PC-9 (cell line): Measurements from ENCODE around the gene CTCF. TPM values are rescaled to one million over a fixed set of nuclear protein-coding genes. Genes with fewer than 3 reads are reported as not detected.
"Not testable (repeated sequence)": the region's sequence is repeated elsewhere in the genome, so short reads cannot be mapped to it uniquely, and the experiment has no call there.

Experiments
- BruUV-seq: library from RNA; stranded (reverse); fragments of 400-500 nt; replicated peaks from 2 replicates; lab custom pipeline; 2021; lab: Mats Ljungman, UMichigan
- CTCF ChIA-PET: fragments of 300-600 bp; sonication (Branson Sonifier 250); formaldehyde crosslinking; loops from one replicate; lab custom pipeline; 2022; ENCODE audit warnings: antibody characterized with exemption; lab: Charles Lee
- POLR2A ChIA-PET: fragments of 300-600 bp; sonication (Branson Sonifier 250); formaldehyde crosslinking; loops from one replicate; lab custom pipeline; 2022; ENCODE audit warnings: antibody characterized with exemption; ENCODE audit not compliant: unreplicated experiment; lab: Charles Lee
- DNase-seq, 2 experiments: peaks; one replicate each; pipeline versions ENCODE4 v3.0.0 to v3.0.0-alpha.2; 2015 to 2022; ENCODE audit warnings: mixed read lengths in 1 of 2
- H2AFZ ChIP-seq: fragments of 200-600 bp; sonication (generic); 2 replicates; pipeline ENCODE4 v1.8.1; 2017; ENCODE audit warnings: antibody characterized with exemption
- H3F3A ChIP-seq: fragments of 200-600 bp; sonication (generic); 2 replicates; pipeline ENCODE4 v1.8.1; 2017; ENCODE audit warnings: antibody characterized with exemption, mild to moderate bottlenecking, low read depth; ENCODE audit not compliant: insufficient read depth
- H3K27ac ChIP-seq: fragments of 200-600 bp; sonication (generic); 2 replicates; pipeline ENCODE4 v1.6.1; 2016; ENCODE audit warnings: mixed run types
- H3K27me3 ChIP-seq: fragments of 200-600 bp; sonication (generic); 2 replicates; pipeline ENCODE4 v1.6.1; 2016; ENCODE audit warnings: low read depth, mixed run types; ENCODE audit not compliant: insufficient read depth
- H3K36me3 ChIP-seq: fragments of 200-600 bp; sonication (generic); 2 replicates; pipeline ENCODE4 v1.6.1; 2016; ENCODE audit warnings: low read depth, mixed run types
- H3K4me1 ChIP-seq: fragments of 200-600 bp; sonication (generic); replicated peaks from 2 replicates; pipeline ENCODE4 v1.6.1; 2016; ENCODE audit warnings: mixed run types; ENCODE audit not compliant: insufficient read depth
- H3K4me2 ChIP-seq: fragments of 200-600 bp; sonication (generic); 2 replicates; pipeline ENCODE4 v1.6.1; 2017; ENCODE audit warnings: mixed run types
- H3K4me3 ChIP-seq: fragments of 200-600 bp; sonication (generic); 2 replicates; pipeline ENCODE4 v1.6.1; 2016; ENCODE audit warnings: mixed run types
- H3K79me2 ChIP-seq: fragments of 200-600 bp; sonication (generic); 2 replicates; pipeline ENCODE4 v1.6.1; 2017; ENCODE audit warnings: low read depth, mixed run types
- H3K9me2 ChIP-seq: fragments of 200-600 bp; sonication (generic); 2 replicates; pipeline ENCODE4 v1.8.1; 2017; ENCODE audit warnings: mild to moderate bottlenecking; ENCODE audit not compliant: insufficient read depth
- H3K9me3 ChIP-seq: fragments of 200-600 bp; sonication (generic); 2 replicates; pipeline ENCODE4 v1.8.1; 2016; ENCODE audit warnings: low read depth; ENCODE audit not compliant: insufficient read depth
- H4K20me1 ChIP-seq: fragments of 200-600 bp; sonication (generic); 2 replicates; pipeline ENCODE4 v1.8.1; 2017; ENCODE audit not compliant: insufficient read depth
- CTCF ChIP-seq: fragments of 200-600 bp; sonication (generic); conservative IDR thresholded peaks from 2 replicates; pipeline ENCODE4 v1.6.1; 2017; ENCODE audit warnings: mixed run types, antibody characterized with exemption, mild to moderate bottlenecking, moderate library complexity
- EZH2 ChIP-seq: fragments of 200-600 bp; sonication (generic); IDR thresholded peaks from 2 replicates; pipeline ENCODE4 v1.8.0; 2017; ENCODE audit warnings: antibody characterized with exemption, low read depth
- intact Hi-C: fragments of 100-400 bp; cut with micrococcal nuclease; formaldehyde crosslinking; loops from one replicate; pipeline ENCODE4 v1.10.0; 2022; ENCODE audit not compliant: unreplicated experiment
- total RNA-seq: library from RNA; stranded (reverse); gene quantifications from 2 replicates; pipeline ENCODE4 v1.2.3, GENCODE V29; 2021

Gene CTCF
- total RNA-seq, 1 experiment from 2014 or later, result 39.0 TPM

GRCh38 chr16:67531247-67531646 is 31.1 kb upstream of the CTCF start:
- ChIA-PET CTCF (interaction anchor here (0.7 to 1.4 kb wide), 2 partner anchors 10 to 41 kb away, joined by 5 to 6 read pairs; no protein-coding TSS in a partner anchor), POLR2A (interaction anchor here (0.6 kb wide), 1 partner anchor 430 kb away, joined by 3 read pairs; no protein-coding TSS in a partner anchor)
- peaks cover 30% of the 10 kb centered on the region for H3K4me1 ChIP-seq
- H3K9me2 ChIP-seq, result no peaks in the 10 kb centered on the region
- peak overlapping the region; percentile 92; the same call in 1 of the 2 replicates for H3K4me2 ChIP-seq
- BruUV-seq, result no TSS peak
- intact Hi-C loops, result no loop called here
- H3F3A ChIP-seq, result peaks cover 37% of the 10 kb centered on the region
- H3K36me3 ChIP-seq, result no peaks in the 10 kb centered on the region
- no peak overlapping the region for H3K27ac ChIP-seq
- no peak overlapping the region for H3K4me3 ChIP-seq
- DNase-seq, result no peak
- H2AFZ ChIP-seq, result no peak overlapping the region
- peaks cover 35% of the 10 kb centered on the region for H3K79me2 ChIP-seq
- H3K9me3 ChIP-seq, result no peaks in the 10 kb centered on the region
- no peaks in the 10 kb centered on the region for H3K27me3 ChIP-seq
- peaks cover 3% of the 10 kb centered on the region; the same call in 1 of the 2 replicates for H4K20me1 ChIP-seq
- TF ChIP-seq EZH2 (no peak), CTCF (no peak)

GRCh38 chr16:67533024-67533560 is 29.2 kb upstream of the CTCF start:
- peaks cover 20% of the 10 kb centered on the region; the same call in 1 of the 2 replicates for H3F3A ChIP-seq
- peaks cover 3% of the 10 kb centered on the region; the same call in 1 of the 2 replicates for H4K20me1 ChIP-seq
- CTCF ChIA-PET, result no interaction called here
- DNase-seq, result no peak
- H3K4me2 ChIP-seq, result no peak overlapping the region
- peaks cover 41% of the 10 kb centered on the region for H3K79me2 ChIP-seq
- intact Hi-C loops, result no loop called here
- no peaks in the 10 kb centered on the region for H3K9me3 ChIP-seq
- TF ChIP-seq CTCF (no peak), EZH2 (no peak)
- no TSS peak for BruUV-seq
- no peaks in the 10 kb centered on the region for H3K9me2 ChIP-seq
- no peaks in the 10 kb centered on the region for H3K27me3 ChIP-seq
- H3K36me3 ChIP-seq, result no peaks in the 10 kb centered on the region
- peaks cover 11% of the 10 kb centered on the region for H3K4me1 ChIP-seq
- H3K4me3 ChIP-seq, result no peak overlapping the region
- no peak overlapping the region for H3K27ac ChIP-seq
- H2AFZ ChIP-seq, result no peak overlapping the region
- POLR2A ChIA-PET, result no interaction called here

GRCh38 chr16:67533987-67534386 is 28.3 kb upstream of the CTCF start:
- intact Hi-C loops, H3K9me3 ChIP-seq, H3K9me2 ChIP-seq, H3K4me1 ChIP-seq, H2AFZ ChIP-seq, H3K4me2 ChIP-seq, BruUV-seq, CTCF ChIA-PET, H4K20me1 ChIP-seq, H3K27me3 ChIP-seq, H3K27ac ChIP-seq, H3K4me3 ChIP-seq, H3K36me3 ChIP-seq: not testable (repeated sequence)
- Histone ChIP-seq H3F3A (peaks cover 16% of the 10 kb centered on the region; the same call in 1 of the 2 replicates), H3K79me2 (peaks cover 41% of the 10 kb centered on the region)
- DNase-seq, result peak in 1 of 2 experiments; percentile 46
- POLR2A ChIA-PET, result interaction anchor here (0.6 kb wide), 1 partner anchor 816 kb away, joined by 4 read pairs; no protein-coding TSS in a partner anchor
